C4-2B (cell line): Measurements from ENCODE around the gene STARD10.

Experiments
- CTCF ChIP-seq: fragments of 450-650 bp; conservative IDR thresholded peaks from 2 replicates; pipeline ENCODE4 v1.5.1; 2017; ENCODE audit warnings: mild to moderate bottlenecking
- ZFX ChIP-seq: fragments of 450-650 bp; IDR thresholded peaks from 2 replicates; pipeline ENCODE4 v1.6.1; 2017

- TF ChIP-seq CTCF (no peak), ZFX (no peak)
Measured at GRCh38 chr11:72721276-72721675, 72.6 kb downstream of the STARD10 start.
